ENCODE results near the gene EGFR. TPM values are rescaled to one million over a fixed set of nuclear protein-coding genes. Genes with fewer than 3 reads are reported as not detected.

Gene EGFR
- total RNA-seq, 1 experiment from 2014 or later = 3.1 TPM

DNA sequence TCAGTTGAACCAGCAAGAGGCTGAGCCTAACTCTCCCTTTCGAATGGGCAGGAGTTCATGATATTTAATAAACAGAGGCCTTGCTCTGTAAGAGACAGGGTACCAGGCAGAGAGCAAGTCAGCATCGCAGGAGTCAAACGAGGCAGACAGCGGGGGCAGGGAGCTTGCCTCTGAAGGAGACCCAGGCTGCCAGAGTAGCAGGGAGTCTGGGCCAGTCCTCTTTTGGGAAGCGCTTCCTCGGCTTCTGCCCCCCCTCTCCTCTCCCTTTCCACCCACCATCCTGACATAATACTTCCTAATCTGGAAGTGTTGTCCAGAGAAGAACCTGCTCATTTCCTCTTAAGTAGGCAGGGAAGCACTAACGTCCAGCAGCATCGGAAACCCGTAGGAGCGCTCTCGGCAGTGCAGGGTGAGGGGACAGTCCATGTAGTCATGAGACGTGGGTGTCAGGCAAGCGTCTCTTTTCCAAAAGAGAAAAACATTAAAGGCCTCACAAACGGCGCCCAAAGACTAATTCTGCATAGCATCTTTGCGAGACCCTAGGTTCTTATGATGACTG, 171.1 kb downstream of the EGFR start:
- no peaks in the 10 kb centered on the region; the same call in 1 of the 2 replicates for H3K27me3 ChIP-seq (ENCODE audit: control insufficient read depth, insufficient read depth, low read length)
- no peak for DNase-seq
- H3K4me3 ChIP-seq (ENCODE audit: insufficient read depth, low read depth, low read length) = no peak overlapping the region
- no peaks in the 10 kb centered on the region for H3K36me3 ChIP-seq (replicated peaks; ENCODE audit: control insufficient read depth, insufficient read depth, low read length)

DNA sequence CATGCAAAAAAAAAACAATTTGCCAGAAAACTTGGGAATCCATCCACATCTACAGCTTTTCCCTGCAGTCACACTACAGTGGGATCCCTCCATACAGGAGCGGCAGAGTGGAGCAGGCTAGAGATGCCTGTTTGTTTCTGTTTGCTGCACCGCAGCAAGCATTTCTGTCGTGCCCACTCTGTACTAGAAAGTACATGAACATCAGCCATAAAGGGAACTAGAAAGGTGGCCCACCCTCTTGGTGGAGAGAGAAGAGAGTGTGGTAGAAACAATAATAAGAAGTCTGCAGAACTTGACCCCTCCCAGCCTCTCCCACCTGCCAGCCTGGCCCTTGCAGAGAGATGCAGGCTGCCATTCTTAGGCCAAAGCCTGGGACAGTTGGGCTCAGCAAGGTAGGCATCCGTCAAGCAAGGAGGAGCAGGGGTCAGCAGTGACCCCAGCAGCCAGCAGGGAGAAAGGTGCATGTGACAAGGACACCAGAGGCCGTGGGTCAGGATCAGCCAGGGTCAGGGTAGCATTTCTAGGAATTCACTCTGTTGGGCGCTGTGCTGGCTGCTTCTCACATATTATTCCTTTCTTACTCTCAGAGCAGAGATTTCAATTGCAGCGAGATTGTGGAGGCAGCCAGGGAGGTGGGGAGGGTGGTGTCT, 171.8 kb downstream of the EGFR start:
- no peak for DNase-seq
- Histone ChIP-seq H3K27me3 (ENCODE audit: control insufficient read depth, insufficient read depth, low read length) (no peaks in the 10 kb centered on the region; the same call in 1 of the 2 replicates), H3K36me3 (replicated peaks; ENCODE audit: control insufficient read depth, insufficient read depth, low read length) (no peaks in the 10 kb centered on the region), H3K4me3 (ENCODE audit: insufficient read depth, low read depth, low read length) (no peak overlapping the region)

DNA sequence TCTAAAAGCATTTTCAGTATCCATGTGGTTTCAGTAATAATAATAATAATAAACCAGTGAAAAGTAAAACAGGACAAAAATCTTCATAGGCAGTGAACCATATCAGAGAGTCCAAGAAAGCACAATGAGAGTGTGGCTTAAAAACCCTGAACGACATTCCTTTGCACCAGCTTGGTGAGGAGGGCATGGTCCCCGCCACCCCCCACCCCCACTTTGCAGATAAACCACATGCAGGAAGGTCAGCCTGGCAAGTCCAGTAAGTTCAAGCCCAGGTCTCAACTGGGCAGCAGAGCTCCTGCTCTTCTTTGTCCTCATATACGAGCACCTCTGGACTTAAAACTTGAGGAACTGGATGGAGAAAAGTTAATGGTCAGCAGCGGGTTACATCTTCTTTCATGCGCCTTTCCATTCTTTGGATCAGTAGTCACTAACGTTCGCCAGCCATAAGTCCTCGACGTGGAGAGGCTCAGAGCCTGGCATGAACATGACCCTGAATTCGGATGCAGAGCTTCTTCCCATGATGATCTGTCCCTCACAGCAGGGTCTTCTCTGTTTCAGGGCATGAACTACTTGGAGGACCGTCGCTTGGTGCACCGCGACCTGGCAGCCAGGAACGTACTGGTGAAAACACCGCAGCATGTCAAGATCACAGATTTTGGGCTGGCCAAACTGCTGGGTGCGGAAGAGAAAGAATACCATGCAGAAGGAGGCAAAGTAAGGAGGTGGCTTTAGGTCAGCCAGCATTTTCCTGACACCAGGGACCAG, 172.5 kb downstream of the EGFR start:
- Histone ChIP-seq H3K36me3 (replicated peaks; ENCODE audit: control insufficient read depth, insufficient read depth, low read length) (no peaks in the 10 kb centered on the region), H3K27me3 (ENCODE audit: control insufficient read depth, insufficient read depth, low read length) (no peaks in the 10 kb centered on the region; the same call in 1 of the 2 replicates), H3K4me3 (ENCODE audit: insufficient read depth, low read depth, low read length) (no peak overlapping the region)
- DNase-seq = no peak

GRCh38 chr7:55191926-55192692, 173.3 kb downstream of the EGFR start:
- Histone ChIP-seq H3K27me3 (ENCODE audit: control insufficient read depth, insufficient read depth, low read length) (no peaks in the 10 kb centered on the region; the same call in 1 of the 2 replicates), H3K4me3 (ENCODE audit: insufficient read depth, low read depth, low read length) (no peak overlapping the region), H3K36me3 (replicated peaks; ENCODE audit: control insufficient read depth, insufficient read depth, low read length) (no peaks in the 10 kb centered on the region)
- peak; percentile 74 for DNase-seq

GRCh38 chr7:55192723-55193122, 173.9 kb downstream of the EGFR start:
- no peak for DNase-seq
- Histone ChIP-seq H3K36me3 (replicated peaks; ENCODE audit: control insufficient read depth, insufficient read depth, low read length) (no peaks in the 10 kb centered on the region), H3K4me3 (ENCODE audit: insufficient read depth, low read depth, low read length) (no peak overlapping the region)

GRCh38 chr7:55193245-55193644, 174.4 kb downstream of the EGFR start:
- Histone ChIP-seq H3K4me3 (ENCODE audit: insufficient read depth, low read depth, low read length) (no peak overlapping the region), H3K27me3 (ENCODE audit: control insufficient read depth, insufficient read depth, low read length) (no peaks in the 10 kb centered on the region), H3K36me3 (replicated peaks; ENCODE audit: control insufficient read depth, insufficient read depth, low read length) (no peaks in the 10 kb centered on the region)
- DNase-seq = no peak

More at GRCh38 chr7:55192723-55193122, 173.9 kb downstream of the EGFR start:
- H3K27me3 ChIP-seq (ENCODE audit: control insufficient read depth, insufficient read depth, low read length) = no peaks in the 10 kb centered on the region; the same call in 1 of the 2 replicates

DNA sequence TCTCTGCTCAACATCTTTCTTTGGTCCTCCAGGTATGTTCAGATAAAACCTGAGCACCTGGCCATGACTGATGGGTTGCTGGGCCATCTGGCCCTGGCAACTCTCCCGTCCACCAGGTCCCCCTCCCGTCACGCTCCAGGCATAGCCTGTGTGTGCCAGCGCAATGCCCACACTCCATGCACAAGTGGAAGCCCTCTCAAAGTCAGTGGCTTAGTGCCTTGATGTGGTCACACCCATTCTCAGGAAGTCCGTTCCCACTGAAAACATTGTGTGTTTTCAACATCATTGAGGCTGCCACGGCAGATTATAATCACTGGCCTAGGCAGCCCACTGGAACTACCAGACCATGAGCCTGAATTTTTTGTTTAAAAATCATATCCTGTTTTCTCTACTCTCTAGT, 175.7 kb downstream of the EGFR start:
- no peak overlapping the region for H3K4me3 ChIP-seq (ENCODE audit: insufficient read depth, low read depth, low read length)

GRCh38 chr7:55198634-55199392, 180.0 kb downstream of the EGFR start:
- Histone ChIP-seq H3K4me3 (ENCODE audit: insufficient read depth, low read depth, low read length) (no peak overlapping the region), H3K36me3 (replicated peaks; ENCODE audit: control insufficient read depth, insufficient read depth, low read length) (no peaks in the 10 kb centered on the region), H3K27me3 (ENCODE audit: control insufficient read depth, insufficient read depth, low read length) (no peaks in the 10 kb centered on the region)
- DNase-seq = no peak

More for the DNA sequence above, 175.7 kb downstream of the EGFR start:
- Histone ChIP-seq H3K27me3 (ENCODE audit: control insufficient read depth, insufficient read depth, low read length) (no peaks in the 10 kb centered on the region), H3K36me3 (replicated peaks; ENCODE audit: control insufficient read depth, insufficient read depth, low read length) (no peaks in the 10 kb centered on the region)
- no peak for DNase-seq

DNA sequence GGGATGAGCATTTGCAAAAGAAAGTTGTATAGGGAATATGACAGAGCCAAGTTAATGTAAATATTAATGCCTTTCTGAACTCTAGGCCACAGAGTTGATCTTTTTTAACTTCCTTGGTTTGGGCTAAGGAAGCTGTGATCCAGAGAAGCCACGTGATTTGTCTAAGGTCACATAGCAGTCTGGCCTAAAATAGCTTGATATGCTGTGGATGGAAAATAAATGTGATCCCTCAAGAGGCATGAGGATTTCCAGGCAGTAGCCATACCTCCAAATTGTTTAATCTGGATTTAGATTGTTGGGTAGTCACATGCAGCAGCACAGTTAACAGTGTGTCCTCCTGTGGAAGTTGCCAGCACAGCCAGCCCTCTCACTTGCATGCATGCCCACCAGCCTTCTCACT, 180.6 kb downstream of the EGFR start:
- no peak for DNase-seq
- H3K27me3 ChIP-seq (ENCODE audit: control insufficient read depth, insufficient read depth, low read length) = no peaks in the 10 kb centered on the region
- no peak overlapping the region for H3K4me3 ChIP-seq (ENCODE audit: insufficient read depth, low read depth, low read length)
- H3K36me3 ChIP-seq (replicated peaks; ENCODE audit: control insufficient read depth, insufficient read depth, low read length) = no peaks in the 10 kb centered on the region

DNA sequence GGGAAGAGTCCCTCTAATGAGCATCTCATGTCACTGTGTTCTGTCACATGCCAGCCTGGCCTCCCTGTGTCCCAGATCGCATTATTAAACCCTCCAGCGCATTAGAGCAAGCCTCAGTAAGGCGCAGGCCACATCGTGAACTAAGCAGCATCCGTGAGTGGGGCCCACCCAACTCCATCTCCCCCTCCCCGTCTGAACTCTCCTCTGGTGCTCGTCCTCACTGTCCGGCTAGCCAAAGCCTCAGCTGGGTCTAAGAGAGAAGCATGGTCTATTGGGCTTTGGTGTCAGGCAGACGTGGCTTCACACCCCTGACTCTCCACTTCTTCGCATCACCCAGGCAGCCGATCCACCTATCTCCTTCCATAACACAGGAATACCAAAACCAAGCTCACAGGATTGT, 181.6 kb downstream of the EGFR start:
- DNase-seq = no peak

GRCh38 chr7:55202150-55202913, 183.5 kb downstream of the EGFR start:
- no peak for DNase-seq
- no peak overlapping the region for H3K4me3 ChIP-seq (ENCODE audit: insufficient read depth, low read depth, low read length)
- no peaks in the 10 kb centered on the region; the same call in 1 of the 2 replicates for H3K36me3 ChIP-seq (replicated peaks; ENCODE audit: control insufficient read depth, insufficient read depth, low read length)
- no peaks in the 10 kb centered on the region for H3K27me3 ChIP-seq (ENCODE audit: control insufficient read depth, insufficient read depth, low read length)

More for the DNA sequence above, 181.6 kb downstream of the EGFR start:
- Histone ChIP-seq H3K4me3 (ENCODE audit: insufficient read depth, low read depth, low read length) (no peak overlapping the region), H3K36me3 (replicated peaks; ENCODE audit: control insufficient read depth, insufficient read depth, low read length) (no peaks in the 10 kb centered on the region), H3K27me3 (ENCODE audit: control insufficient read depth, insufficient read depth, low read length) (no peaks in the 10 kb centered on the region)

GRCh38 chr7:55203300-55203699, 184.5 kb downstream of the EGFR start:
- no peak for DNase-seq
- Histone ChIP-seq H3K36me3 (replicated peaks; ENCODE audit: control insufficient read depth, insufficient read depth, low read length) (no peaks in the 10 kb centered on the region; the same call in 1 of the 2 replicates), H3K27me3 (ENCODE audit: control insufficient read depth, insufficient read depth, low read length) (no peaks in the 10 kb centered on the region), H3K4me3 (ENCODE audit: insufficient read depth, low read depth, low read length) (no peak overlapping the region)
